ENCODE data around the gene ABCC5.
A peak's percentile ranks its signal among the peaks of the same experiment; 100 is the strongest.
"Not testable (repeated sequence)": the region's sequence is repeated elsewhere in the genome, so short reads cannot be mapped to it uniquely, and the experiment has no call there.

The ABCC5 gene

DNA sequence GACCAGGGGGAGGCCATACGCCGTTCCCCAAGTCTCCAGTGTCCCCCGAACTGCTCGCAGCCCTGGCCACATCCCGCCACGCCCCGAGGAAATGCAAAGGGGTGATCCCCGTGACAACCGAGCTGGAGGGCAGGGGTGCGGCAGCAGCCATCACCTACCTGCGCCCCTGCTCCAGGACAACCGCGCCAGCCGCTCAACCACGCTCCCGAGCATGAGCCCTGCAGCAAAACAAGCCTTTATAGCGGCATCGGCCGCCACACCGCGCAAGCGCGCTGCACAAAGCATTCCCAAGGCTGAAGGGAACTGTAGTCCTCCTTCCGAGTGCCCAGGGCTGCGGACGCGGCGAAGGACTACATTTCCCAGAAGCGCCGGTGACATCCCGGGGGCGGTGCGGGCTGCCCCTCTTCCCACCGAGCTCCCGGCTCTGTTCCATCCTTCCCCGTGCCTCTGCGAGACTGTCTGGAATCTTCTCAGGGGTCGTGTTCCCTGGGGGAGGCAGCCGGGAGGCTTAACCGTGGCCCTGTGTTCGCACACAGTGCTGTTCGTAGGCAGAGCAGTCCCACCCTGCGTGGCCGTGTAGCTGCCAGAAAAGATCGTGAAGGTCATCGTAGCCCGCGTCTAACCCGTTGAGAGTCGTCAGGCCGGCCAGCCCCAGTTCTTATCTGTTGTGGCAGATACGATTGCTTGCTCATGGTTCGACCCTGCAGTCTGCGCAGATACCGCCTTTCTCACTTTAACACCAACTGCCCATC is at the start of gene ABCC5:
ABCC5 (minus strand) TSS at position 213 of the 752 bp plus-strand sequence. CDS start 3,492 bp downstream, outside the sequence.
- DNase-seq = peak; percentile 92 to 94

DNA sequence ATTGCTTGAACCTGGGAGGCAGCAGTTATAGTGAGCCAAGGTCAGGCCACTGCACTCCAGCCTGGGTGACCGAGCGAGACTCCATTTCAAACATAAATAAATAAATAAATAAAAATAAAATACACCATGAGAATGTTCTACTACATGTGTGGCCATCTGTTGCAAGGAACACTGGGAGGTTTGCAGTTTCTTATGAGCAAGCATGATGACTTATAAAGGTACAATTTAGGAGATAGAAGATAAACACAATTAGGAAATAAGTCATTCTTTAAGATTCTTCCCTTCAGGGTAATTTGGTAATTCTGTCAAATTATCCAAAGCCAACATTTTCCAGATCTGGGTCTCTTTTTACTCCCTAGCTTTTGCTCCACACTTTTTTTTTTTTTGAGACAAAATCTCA is 48.5 kb upstream of the ABCC5 start:
- DNase-seq = no peak

DNA sequence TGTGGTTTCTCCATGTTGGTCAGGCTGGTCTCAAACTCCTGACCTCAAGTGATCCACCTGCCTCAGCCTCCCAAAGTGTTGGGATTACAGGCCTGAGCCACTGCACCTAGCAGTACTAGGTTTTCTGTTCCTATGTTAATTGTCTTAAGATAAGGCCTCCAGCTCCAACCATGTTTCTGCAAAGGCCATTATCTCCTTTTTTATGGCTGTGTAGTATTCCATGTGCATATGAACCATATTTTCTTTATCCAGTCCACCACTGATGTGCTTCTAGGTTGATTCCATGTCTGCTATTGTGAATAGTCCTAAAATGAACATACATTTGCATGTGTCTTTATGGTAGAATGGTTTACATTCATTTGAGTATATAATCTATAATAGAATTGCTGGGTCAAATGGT is 45.0 kb upstream of the ABCC5 start:
- no peak for DNase-seq

DNA sequence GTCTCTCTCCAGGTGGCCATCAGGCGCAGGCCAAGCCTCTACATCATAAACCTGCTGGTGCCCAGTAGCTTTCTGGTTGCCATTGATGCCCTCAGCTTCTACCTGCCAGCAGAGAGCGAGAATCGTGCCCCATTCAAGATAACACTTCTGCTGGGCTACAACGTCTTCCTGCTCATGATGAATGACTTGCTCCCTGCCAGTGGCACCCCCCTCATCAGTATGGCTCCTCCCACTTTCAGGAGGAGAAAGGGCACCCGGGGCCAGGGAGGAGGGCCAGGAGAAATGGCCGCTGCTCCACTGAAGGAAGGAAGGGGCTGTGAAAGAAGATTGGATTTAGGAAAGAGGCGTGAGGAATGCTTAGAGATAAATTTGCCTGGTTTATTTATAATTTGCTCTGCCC is 41.7 kb upstream of the ABCC5 start:
- DNase-seq = no peak

DNA sequence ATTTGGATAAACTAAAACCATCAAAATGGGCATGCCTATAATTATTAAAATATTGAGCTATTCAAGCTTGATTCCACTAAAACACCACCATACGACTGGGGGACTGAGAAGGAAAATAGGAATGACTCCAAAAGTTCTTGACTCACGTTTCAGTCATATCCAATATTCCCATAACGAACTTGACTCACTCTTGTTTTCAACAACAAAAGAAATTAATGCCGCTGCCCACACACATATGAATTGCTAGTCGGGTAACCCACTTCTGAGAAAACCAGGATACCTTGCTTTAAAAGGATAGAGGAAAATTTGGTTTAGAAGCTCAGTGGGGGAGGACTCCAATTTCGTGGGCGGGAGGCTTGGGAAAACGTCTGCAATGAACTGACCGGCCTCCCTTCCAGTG is 40.3 kb upstream of the ABCC5 start:
- no peak for DNase-seq

DNA sequence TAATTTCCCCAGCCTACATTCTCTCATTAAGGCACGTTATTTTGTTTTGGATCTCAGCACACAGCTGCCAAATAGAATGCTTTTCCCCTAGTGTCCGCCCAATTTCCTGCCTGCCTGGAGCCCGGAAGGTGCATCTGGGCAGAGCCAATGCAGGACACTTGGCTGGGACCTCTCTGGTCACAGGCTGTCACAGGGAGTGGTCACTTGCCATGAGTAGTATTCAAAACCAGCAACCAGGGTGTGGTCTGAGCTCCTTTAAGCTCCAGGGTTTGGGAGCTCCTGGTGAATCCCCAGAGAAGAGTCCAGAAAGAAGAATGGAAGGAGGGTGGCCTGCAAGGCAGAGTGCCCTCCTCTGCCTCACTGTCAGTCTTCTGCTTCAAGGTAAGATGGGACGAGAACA is 35.1 kb upstream of the ABCC5 start, which contains the start of gene HTR3C:
HTR3C (plus strand) TSS at position 281 of the 400 bp plus-strand sequence; CDS start at position 315, 34 bp downstream.
- DNase-seq = no peak

DNA sequence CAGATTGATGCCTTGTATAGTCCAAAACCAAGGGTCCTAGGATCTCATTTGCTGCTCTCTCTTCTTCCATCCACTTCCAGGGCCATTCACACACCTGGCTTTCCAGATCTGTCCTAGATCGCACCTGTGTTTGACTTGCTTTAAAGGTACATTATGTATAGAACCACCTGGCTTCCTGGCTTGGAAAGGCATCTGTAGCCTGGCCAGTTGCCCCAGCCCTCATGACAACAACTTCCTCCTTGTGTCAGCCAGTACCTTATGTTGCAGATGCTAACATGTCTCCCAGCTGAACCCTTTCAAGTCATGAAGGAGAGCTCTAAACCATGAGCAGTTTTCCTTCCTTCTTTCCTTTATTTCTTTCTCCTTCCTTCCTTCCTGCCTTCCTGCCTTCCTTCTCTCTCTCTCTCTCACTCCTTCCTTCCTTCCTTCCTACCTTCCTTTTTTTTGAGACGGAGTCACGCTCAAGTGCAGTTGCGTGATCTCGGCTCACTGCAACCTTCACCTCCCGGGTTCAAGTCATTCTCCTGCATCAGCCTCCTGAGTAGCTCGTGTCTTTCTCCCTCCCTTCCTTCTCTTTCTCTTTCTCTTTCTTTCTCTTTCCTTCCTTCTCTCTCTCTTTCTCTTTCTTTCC is 32.6 kb upstream of the ABCC5 start:
- DNase-seq = no peak

DNA sequence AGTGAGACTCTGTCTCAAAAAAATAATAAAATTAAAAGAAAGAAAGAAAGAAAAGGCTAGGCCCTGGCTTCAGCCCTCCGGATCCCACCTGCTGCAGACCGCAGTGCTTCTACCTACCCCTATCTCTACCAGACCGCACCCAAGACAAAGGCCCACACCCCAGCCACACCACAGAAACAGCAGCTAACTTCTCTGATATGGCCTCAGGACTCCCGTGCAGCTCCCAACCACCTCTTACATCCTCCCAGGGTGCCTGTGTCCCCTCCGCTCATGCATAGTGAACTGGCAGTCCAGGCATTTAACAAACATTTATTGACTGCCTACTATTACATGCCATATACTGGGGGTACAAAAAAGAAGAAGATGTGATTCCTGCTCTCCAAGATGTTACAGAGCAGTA is 28.3 kb upstream of the ABCC5 start:
- DNase-seq = no peak

DNA sequence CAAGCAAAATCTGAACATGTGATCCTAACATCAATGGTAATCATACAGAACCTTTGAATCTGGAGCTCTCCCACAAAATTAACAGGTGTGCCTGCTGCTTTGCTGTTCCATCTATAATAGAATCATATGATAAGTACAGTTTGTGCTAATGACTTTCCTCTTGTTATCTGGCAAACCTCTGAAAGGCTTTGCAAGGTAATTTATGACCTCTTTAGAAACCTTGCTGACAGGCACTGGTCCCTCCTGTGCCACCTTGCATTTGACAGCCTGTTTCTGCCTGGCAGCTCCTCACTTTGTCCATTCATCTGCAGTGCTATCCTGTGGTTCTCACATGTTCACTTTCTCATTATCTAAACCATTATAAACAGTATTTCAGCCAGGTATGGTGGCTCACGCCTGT is 24.9 kb upstream of the ABCC5 start:
- no peak for DNase-seq

DNA sequence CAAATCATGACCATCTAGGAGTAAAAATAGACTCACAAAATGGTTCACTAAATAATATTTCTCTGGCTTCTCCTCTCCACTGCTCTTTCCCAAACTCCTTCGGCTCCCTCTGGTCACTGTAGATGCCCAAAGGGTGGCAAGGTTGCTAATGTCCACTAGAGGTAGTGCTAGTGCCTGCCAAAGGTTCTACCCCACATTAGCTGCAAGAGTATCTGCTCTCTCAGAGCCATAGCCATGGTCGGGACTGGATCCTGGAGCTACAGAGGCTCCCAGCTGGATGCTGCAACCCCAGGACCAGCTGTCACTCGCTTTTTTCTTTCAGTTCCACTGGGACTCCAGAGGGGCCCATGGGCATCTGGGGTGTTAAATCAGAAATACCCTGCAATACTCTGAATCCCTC is 22.3 kb upstream of the ABCC5 start:
- no peak for DNase-seq

DNA sequence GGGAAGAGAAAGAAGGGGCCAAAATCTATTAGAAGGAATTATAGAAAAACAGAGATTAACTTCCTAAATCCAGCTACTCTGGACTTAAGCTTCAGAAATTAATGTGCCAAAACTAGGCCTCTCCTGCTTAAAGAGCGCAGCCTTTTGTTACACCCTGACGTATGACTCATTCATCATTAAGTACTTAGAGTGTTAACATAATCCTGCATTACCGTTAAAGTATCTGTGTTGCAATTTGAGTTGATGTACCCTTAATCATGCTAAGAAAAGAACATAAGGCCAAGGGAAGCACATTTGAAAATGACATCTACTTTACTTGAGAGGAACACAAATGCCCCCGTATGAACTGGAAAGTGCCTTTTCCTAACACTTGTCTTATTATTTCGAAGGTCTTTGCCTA is 21.7 kb upstream of the ABCC5 start:
- DNase-seq = no peak

DNA sequence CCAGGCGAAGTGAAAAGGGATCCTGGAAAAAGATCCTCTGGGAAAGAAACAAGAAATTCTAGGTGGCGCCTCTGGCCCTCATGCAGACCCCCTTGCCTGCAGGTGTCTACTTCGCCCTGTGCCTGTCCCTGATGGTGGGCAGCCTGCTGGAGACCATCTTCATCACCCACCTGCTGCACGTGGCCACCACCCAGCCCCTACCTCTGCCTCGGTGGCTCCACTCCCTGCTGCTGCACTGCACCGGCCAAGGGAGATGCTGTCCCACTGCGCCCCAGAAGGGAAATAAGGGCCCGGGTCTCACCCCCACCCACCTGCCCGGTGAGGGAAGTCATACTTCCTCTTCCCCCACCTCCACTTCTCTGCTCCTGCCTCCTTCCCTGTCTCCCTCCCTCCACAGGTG is 20.6 kb upstream of the ABCC5 start:
- DNase-seq = not testable (repeated sequence)

DNA sequence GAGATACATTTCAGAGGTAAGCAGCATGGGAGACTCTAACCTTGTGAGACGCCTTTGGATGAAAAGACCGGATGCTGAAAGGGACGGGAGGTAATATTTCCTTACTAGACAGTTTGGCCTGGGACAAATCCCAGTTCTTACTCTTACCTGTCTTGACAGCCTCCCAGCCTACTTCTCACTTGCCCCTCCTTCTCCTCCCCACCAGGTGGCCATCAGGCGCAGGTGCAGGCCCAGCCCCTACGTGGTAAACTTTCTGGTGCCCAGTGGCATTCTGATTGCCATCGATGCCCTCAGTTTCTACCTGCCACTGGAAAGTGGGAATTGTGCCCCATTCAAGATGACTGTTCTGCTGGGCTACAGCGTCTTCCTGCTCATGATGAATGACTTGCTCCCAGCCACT is 20.1 kb upstream of the ABCC5 start:
- no peak for DNase-seq

DNA sequence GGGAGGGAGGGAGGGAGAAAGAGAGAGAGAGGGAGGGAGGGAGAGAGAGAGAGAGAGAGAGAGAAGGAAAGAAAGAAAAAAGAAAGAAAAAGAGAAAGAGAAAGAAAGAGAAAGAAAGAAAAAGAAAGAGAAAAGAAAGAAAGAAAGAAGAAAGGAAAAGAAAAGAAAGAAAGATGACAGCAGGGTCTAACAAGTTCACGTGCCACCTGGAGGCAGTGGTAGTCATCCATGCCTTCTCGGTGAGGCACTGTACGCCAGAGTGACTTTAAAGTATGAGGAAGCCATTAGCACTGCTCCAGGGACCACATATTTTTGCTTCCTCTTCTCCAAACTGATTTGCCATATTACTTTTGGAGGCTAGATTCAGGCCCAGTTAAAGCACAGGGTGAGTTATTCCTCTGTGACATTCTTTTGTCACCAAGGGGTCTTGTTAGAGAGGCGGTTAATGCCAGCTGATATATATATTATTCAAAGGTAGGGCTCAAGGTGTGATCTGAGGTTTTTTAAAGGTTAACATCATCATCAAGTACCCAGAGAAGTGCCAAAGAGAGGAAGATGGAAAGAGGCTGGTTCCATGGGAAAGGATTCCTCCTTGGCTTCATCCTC is 13.6 kb upstream of the ABCC5 start, which contains the start of gene HTR3D:
HTR3D (plus strand) TSS at position 556 of the 606 bp plus-strand sequence; CDS start at position 556, 0 bp downstream.
- DNase-seq = no peak

DNA sequence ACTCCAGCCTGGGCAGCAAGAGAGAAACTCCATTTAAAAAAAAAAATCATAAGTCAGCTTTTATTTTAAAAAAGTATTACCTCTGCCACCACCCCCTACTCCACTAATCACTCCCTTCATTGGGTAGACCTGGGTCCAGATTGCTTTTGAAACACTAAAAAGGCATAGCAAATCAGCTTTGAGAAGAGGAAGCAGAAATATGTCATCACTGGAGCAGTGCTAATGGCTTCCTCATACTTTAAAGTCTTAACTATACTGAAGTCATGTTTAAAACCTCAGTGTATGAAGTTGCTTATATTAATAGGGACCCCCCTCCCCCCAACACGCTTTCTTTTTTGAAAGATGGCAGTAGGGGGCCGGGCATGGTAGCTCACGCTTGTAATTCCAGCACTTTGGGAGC is 12.9 kb upstream of the ABCC5 start:
- DNase-seq = no peak

DNA sequence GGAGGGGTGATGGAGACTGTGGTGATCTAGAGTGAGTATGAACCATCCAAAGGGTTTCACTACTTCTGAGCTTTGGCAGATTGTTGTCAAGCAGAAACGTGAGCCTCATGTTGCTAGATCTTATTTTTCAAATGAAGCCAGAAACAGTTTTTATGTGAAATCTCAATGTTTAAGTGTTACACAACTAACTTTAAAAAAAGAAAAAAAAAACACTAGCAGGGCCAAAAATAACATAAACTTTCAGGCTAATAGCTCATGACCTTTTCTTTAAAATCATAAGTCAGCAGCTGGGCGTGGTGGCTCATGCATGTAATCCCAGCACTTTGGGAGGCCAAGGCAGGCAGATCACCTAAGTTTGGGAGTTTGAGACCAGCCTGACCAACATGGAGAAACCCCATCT is 11.8 kb upstream of the ABCC5 start:
- no peak for DNase-seq

DNA sequence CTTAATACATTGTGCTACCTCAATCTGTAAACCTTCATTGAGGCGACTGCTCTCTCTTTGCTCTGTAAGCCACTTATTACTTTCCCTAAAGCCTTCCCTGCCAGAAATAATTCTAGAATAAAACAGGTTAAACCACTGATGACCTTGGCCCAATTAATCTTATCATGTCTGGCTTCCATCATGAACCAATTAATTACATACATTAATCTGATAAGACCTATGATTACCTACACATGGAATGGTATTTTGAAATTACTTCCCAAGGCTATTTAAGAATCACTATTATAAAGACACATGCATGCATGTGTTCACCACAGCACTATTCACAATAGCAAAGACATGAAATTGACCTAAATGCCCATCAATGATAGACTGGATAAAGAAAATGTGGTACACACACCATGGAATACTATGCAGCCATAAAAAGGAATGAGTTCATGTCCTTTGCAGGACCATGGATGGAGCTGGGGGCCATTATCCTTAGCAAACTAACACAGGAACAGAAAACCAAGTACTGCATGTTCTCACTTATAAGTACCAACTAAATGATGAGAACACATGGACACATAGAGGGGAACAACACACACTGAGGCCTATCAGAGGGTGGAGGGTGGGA is 10.7 kb upstream of the ABCC5 start:
- not testable (repeated sequence) for DNase-seq

DNA sequence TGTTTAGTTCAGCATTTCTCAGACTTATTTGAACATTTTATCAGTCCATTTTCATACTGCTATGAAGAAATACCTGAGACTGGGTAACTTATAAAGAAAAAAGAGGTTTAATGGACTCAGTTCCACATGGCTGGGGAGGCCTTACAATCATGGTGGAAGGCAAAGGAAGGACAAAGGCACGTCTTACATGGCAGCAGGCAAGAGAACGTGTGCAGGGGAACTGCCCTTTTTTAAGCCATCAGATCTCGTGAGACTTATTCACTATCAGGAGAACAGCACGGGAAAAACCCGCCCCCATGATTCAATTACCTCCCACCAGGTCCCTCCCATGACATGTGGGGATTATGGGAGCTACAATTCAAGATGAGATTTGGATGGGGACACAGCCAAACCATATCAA is 7.6 kb upstream of the ABCC5 start:
- DNase-seq = not testable (repeated sequence)

DNA sequence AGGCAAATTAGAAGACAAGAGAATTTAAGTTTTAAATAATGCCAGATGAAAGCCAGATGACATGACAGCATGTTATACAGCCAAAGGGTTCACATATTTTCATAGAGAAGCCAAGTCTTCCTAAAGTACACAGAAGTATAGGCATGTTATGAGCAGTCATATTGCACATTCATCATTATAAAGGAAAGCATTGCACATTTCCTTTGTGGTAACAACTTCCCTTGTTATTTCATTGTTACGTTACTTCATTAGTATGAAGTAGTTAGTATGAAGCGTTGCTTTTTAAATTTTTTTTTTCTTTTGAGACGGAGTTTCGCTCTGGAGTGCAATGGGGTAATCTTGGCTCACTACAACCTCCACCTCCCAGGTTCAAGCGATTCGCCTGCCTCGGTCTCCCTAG is 4.6 kb upstream of the ABCC5 start:
- no peak for DNase-seq

DNA sequence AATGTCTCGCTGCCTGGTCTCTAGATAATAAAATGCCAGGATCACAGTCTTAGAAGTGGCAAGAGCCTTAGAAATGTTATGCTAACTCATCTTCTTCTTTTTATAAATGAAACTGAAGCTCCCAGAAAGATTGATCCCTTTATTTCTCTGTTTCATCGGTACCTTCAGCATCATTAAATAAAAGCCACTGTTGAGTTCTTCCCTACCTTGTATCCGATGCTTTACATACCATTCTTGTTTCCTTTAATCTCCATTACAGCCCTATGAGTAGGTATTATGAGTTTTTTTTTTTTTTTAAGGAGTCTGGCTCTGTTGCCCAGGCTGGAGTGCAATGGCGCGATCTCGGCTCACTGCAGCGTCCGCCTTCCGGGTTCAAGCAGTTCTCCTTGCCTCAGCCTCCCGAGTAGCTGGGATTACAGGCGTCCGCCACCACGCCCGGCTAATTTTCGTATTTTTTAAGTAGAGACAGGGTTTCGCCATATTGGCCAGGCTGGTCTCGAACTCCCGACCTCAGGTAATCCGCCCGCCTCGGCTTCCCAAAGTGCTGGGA is 815 bp upstream of the ABCC5 start:
- no peak for DNase-seq

DNA sequence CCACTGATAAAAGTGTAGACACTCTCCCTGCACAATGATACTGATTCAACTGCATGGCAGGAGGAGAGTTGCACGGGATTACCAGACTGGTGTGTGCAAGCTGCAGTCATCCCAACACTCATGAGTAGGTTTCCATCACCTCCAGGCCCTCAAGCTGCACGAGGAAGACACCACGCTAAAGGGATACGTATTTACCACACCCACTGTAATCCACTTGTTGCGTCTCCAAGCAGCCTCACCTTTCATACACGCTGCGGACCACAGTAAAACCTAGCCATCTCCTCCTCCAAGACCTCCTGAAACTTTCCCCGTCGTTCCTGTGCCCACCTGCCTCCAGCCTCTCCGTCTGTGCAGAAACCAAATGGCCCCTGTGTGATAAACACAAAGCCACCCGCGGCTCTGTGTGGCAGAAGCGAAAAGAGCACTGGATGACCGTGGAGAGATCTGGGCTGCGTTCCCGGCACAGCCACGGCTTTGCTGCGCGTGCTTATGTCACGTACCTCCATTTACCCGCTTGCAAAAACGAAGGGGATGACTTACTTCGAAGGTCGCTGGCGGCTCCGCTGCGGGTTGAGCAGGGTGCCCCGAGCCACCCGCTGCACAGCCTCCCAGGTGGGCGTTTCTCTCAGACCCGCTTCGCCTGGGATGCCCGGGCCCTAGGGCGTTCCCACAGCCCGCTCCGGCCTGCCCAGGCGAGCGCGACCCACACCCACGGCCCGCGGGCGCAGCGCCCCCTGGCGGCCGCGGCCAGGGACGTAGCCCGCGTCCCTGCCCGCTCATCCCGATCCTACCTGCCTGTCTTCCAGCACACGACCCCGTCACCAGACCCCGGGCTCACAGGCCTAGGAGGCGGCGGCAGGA is 643 bp downstream of the ABCC5 start:
- peak; percentile 52 to 55 for DNase-seq

DNA sequence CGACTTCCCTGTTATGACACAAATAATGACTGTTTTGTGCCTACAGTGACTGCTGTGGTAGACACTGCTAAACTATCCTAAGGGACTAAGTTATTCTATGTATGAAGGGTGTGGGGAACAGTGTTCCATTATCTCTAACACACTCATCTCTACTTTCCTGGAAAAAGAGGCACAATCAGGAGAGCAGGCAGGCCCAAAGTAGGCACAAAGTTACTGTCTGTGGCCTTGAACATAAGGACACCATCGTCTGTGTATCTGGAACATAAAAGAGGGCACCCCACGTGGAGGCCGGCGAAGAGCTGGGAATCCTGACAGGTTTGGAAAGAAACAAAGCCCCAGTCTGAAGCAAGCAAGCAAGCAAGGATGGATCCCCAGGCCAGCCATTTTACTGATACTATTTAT is 1.5 kb downstream of the ABCC5 start:
- DNase-seq = no peak

Measured in hippocampal formation (tissue), 2 donors.